Adrenal gland (tissue), 12 donors: Measurements from ENCODE around the gene TXLNA. TPM values are rescaled to one million over a fixed set of nuclear protein-coding genes. Genes with fewer than 3 reads are reported as not detected.

ENCODE experiments used
- DNase-seq, 7 donors: peaks; one replicate each; pipeline ENCODE4 v3.0.0-alpha.2; 2019 to 2020
- H3K27ac ChIP-seq, 5 donors: fragments of 200-600 bp; sonication (generic) in 4 of 5; 1 replicate in 3 of 5; 2 replicates in 2 of 5; pipeline versions ENCODE4 v1.5.1 to v1.8.0; 2016 to 2020; ENCODE audit warnings: mild to moderate bottlenecking in 1 of 5
- H3K27me3 ChIP-seq: fragments of 200-600 bp; 2 replicates; pipeline ENCODE4 v1.8.0; 2021
- H3K36me3 ChIP-seq, 2 donors: fragments of 200-600 bp; replicated peaks in 1 of 2; 1 replicate in 1 of 2; 2 replicates in 1 of 2; pipeline versions ENCODE4 v1.5.1 to v1.8.0; 2018 to 2022
- H3K4me1 ChIP-seq, 2 donors: fragments of 200-600 bp; replicated peaks in 1 of 2; 1 replicate in 1 of 2; 2 replicates in 1 of 2; pipeline versions ENCODE4 v1.5.1 to v1.8.0; 2018 to 2021
- H3K4me3 ChIP-seq, 4 donors: fragments of 200-600 bp; sonication (generic) in 3 of 4; one replicate each; pipeline ENCODE4 v1.5.1; 2016 to 2018
- H3K9me3 ChIP-seq, 3 donors: fragments of 200-600 bp; sonication (generic) in 1 of 3; replicated peaks in 1 of 3; 1 replicate in 2 of 3; 2 replicates in 1 of 3; pipeline versions ENCODE4 v1.5.1 to v1.8.0; 2016 to 2021
- CTCF ChIP-seq, 6 experiments: fragments of 450-650 bp in 4 of 6; fragments of 200-600 bp in 2 of 6; sonication (generic) in 1 of 6; IDR thresholded peaks; 1 replicate in 5 of 6; 2 replicates in 1 of 6; pipeline versions ENCODE4 v1.5.1 to v1.8.0; 2016 to 2021; ENCODE audit warnings: antibody characterized with exemption in 6 of 6, mild to moderate bottlenecking in 2 of 6, moderate library complexity in 1 of 6
- POLR2A ChIP-seq, 2 donors: fragments of 450-650 bp; IDR thresholded peaks; one replicate each; pipeline ENCODE4 v1.6.1; 2017; ENCODE audit warnings: antibody characterized with exemption in 2 of 2, mild to moderate bottlenecking in 2 of 2, moderate library complexity in 1 of 2
- WGBS, 4 donors: extraction: QIAGEN DNeasy Blood & Tissue Kit in 2 of 4; methylation state at CpG; one replicate each; pipeline versions ENCODE4 v1.1.5 to v1.1.7; 2013 to 2017; 5-methylcytosine and 5-hydroxymethylcytosine counted together
- intact Hi-C, 2 donors: fragments of 100-400 bp; cut with DNase I; formaldehyde crosslinking; loops; one replicate each; pipeline versions ENCODE4 v1.14.1 to v1.15.0; 2022 to 2023
- polyA plus RNA-seq, 3 donors: library from polyadenylated mRNA; stranded (reverse); fragments of 200-250 nt in 2 of 3; fragments of 350-450 nt in 1 of 3; fragmentation: Illumina TruSeq in 1 of 3; extraction: RNeasy Lipid Tissue Mini Kit (QIAGEN cat#74804) in 1 of 3; gene quantifications; one replicate each; pipeline ENCODE4 v1.2.3, GENCODE V29; 2013 to 2014
- total RNA-seq, 9 donors: library from RNA; depleted of rRNA in 4 of 9; stranded (reverse); fragments of >200 nt in 4 of 9; fragments of 120-200 nt in 1 of 9; fragmentation: NEBNext Ultra II Directional in 1 of 9; extraction: Animal tissue kit (Norgen Biotek cat#: 25700) in 1 of 9; gene quantifications; one replicate each; pipeline versions ENCODE4 v1.1.0 to v1.2.4, GENCODE V29; 2013 to 2023
- donor health status: healthy with polysubstance abuse.
- donor health status: Bipolar disorder and iron deficiency.
- donor health status: DM: yes; HTN: yes; CAD: no.
- donor health status: DM: no; HTN: no; CAD: no.
- donor health status: DM: no; HTN: no; CAD: no.
- donor health status: DM: yes; HTN: yes; CAD: no.

TXLNA gene
- total and polyA plus RNA-seq, 12 donors: 14.9 to 97.4 (median 62.3) TPM

GRCh38 chr1:32186077-32186476 lies 6.6 kb downstream of the TXLNA start:
- DNase-seq: no peak
- no peaks in the 10 kb centered on the region for H3K9me3 ChIP-seq
- peaks cover 3 to 95% of the 10 kb centered on the region in 2 donors for H3K36me3 ChIP-seq
- H3K4me1 ChIP-seq: peaks cover 7 to 30% of the 10 kb centered on the region in 2 donors
- no peak overlapping the region for H3K27ac ChIP-seq
- intact Hi-C loops: no loop called here
- TF ChIP-seq CTCF (IDR thresholded peaks at IDR 0.05): no peak
- TF ChIP-seq POLR2A (IDR thresholded peaks at IDR 0.05): no peak
- no peak overlapping the region for H3K4me3 ChIP-seq
- 90 to 96% (median 93%) methylated on average over 2 of the region's 2 CpGs for WGBS, 4 donors
- H3K27me3 ChIP-seq: no peaks in the 10 kb centered on the region

GRCh38 chr1:32186491-32186890 lies 7.0 kb downstream of the TXLNA start:
- TF ChIP-seq CTCF (IDR thresholded peaks at IDR 0.05) (no peak), POLR2A (IDR thresholded peaks at IDR 0.05) (no peak)
- Histone ChIP-seq H3K9me3 (no peaks in the 10 kb centered on the region), H3K27ac (no peak overlapping the region), H3K36me3 (peaks cover 3 to 95% of the 10 kb centered on the region in 2 donors), H3K4me3 (no peak overlapping the region), H3K4me1 (peaks cover 3 to 26% of the 10 kb centered on the region in 2 donors), H3K27me3 (no peaks in the 10 kb centered on the region)
- WGBS, 4 donors: 88 to 95% (median 92%) methylated on average over 2 of the region's 2 CpGs
- DNase-seq: no peak
- intact Hi-C loops: no loop called here

GRCh38 chr1:32187850-32188249 lies 8.4 kb downstream of the TXLNA start:
- Histone ChIP-seq H3K9me3 (no peaks in the 10 kb centered on the region), H3K27me3 (no peaks in the 10 kb centered on the region), H3K4me1 (peaks cover 0 to 12% of the 10 kb centered on the region in 2 donors), H3K4me3 (no peak overlapping the region), H3K27ac (no peak overlapping the region), H3K36me3 (peaks cover 3 to 98% of the 10 kb centered on the region in 2 donors)
- DNase-seq: no peak
- TF ChIP-seq CTCF (IDR thresholded peaks at IDR 0.05) (no peak), POLR2A (IDR thresholded peaks at IDR 0.05) (no peak)
- 93 to 95% (median 95%) methylated on average over 3 to 9 of the region's 9 CpGs for WGBS, 4 donors
- intact Hi-C loops: no loop called here

GRCh38 chr1:32192220-32192948 lies 12.9 kb downstream of the TXLNA start:
- WGBS, 4 donors: 84 to 98% (median 93%) methylated on average over 7 to 8 of the region's 8 CpGs
- Histone ChIP-seq H3K36me3 (peaks cover 3 to 100% of the 10 kb centered on the region in 2 donors), H3K27ac (no peak overlapping the region), H3K4me3 (no peak overlapping the region), H3K4me1 (peaks cover 12 to 18% of the 10 kb centered on the region in 2 donors), H3K9me3 (no peaks in the 10 kb centered on the region), H3K27me3 (no peaks in the 10 kb centered on the region)
- intact Hi-C loops: no loop called here
- TF ChIP-seq CTCF (IDR thresholded peaks at IDR 0.05) (no peak), POLR2A (IDR thresholded peaks at IDR 0.05) (no peak)
- DNase-seq: peak in 1 of 7 donors; percentile 16
